GM12865 (cell line): Measurements from ENCODE around the gene RAB40B.
"Not testable (repeated sequence)": the region's sequence is repeated elsewhere in the genome, so short reads cannot be mapped to it uniquely, and the experiment has no call there.

Experiments used
- DNase-seq: peaks from one replicate; pipeline ENCODE4 v3.0.0; 2010; ENCODE audit warnings: low read depth
- H3K4me3 ChIP-seq: 2 replicates; pipeline ENCODE4 v1.5.1; 2011; ENCODE audit warnings: mild to moderate bottlenecking, low read depth, low read length, control low read depth
- CTCF ChIP-seq: IDR thresholded peaks from 2 replicates; pipeline ENCODE4 v1.5.1; 2011; ENCODE audit warnings: low read length, control low read depth, low read depth, inconsistent platforms; ENCODE audit not compliant: insufficient read depth; ENCODE audit errors: missing control alignments

RAB40B gene

GRCh38 chr17:82658796-82659452 lies 39.6 kb downstream of the RAB40B start:
- no peak for DNase-seq
- H3K4me3 ChIP-seq, result no peak overlapping the region
- TF ChIP-seq CTCF, result no peak

- no peak overlapping the region for H3K4me3 ChIP-seq
- TF ChIP-seq CTCF, result no peak
- no peak for DNase-seq
Measured at GRCh38 chr17:82658331-82658730, 40.2 kb downstream of the RAB40B start.

- no peak for TF ChIP-seq CTCF
- no peak overlapping the region for H3K4me3 ChIP-seq
- DNase-seq, result no peak
Measured at GRCh38 chr17:82657926-82658325, 40.6 kb downstream of the RAB40B start.

- no peak overlapping the region for H3K4me3 ChIP-seq
- TF ChIP-seq CTCF, result no peak
- DNase-seq, result no peak
Measured at GRCh38 chr17:82656266-82656665, 42.2 kb downstream of the RAB40B start.

- no peak for TF ChIP-seq CTCF
- H3K4me3 ChIP-seq, result no peak overlapping the region
- DNase-seq, result no peak
Measured at GRCh38 chr17:82655523-82655922, 43.0 kb downstream of the RAB40B start.

- no peak overlapping the region for H3K4me3 ChIP-seq
- no peak for TF ChIP-seq CTCF
- no peak for DNase-seq
Measured at GRCh38 chr17:82655038-82655479, 43.4 kb downstream of the RAB40B start.

- not testable (repeated sequence) for H3K4me3 ChIP-seq, DNase-seq
Measured at GRCh38 chr17:82654611-82655010, 43.9 kb downstream of the RAB40B start.
